GM19099 (cell line): ENCODE measurements around the gene TRIM62.
A peak's percentile ranks its signal among the peaks of the same experiment; 100 is the strongest.

Experiments
- POLR2A ChIP-seq: IDR thresholded peaks from 3 replicates; pipeline ENCODE4 v1.6.1; 2011; ENCODE audit warnings: low read depth; ENCODE audit not compliant: insufficient read length; ENCODE audit errors: extremely low read depth

The TRIM62 gene

GRCh38 chr1:33181921-33182341, at the start of gene TRIM62:
TSS of gene TRIM62 (minus strand) at chr1:33182043. CDS start at chr1:33181432, 611 bp downstream.
- peak; percentile 59 for TF ChIP-seq POLR2A

- no peak for TF ChIP-seq POLR2A
These were observed 49.3 kb upstream of the TRIM62 start for GRCh38 chr1:33231166-33231565.

- no peak for TF ChIP-seq POLR2A
These were observed 47.2 kb upstream of the TRIM62 start for GRCh38 chr1:33228935-33229487.

- TF ChIP-seq POLR2A: no peak
These were observed 43.7 kb upstream of the TRIM62 start for GRCh38 chr1:33225586-33225985.

GRCh38 chr1:33224166-33224707, 42.4 kb upstream of the TRIM62 start:
- no peak for TF ChIP-seq POLR2A

GRCh38 chr1:33222381-33222780, 40.5 kb upstream of the TRIM62 start:
- TF ChIP-seq POLR2A: no peak

- no peak for TF ChIP-seq POLR2A
These were observed 39.5 kb upstream of the TRIM62 start for GRCh38 chr1:33221385-33221758.

- TF ChIP-seq POLR2A: no peak
These were observed 39.0 kb upstream of the TRIM62 start for GRCh38 chr1:33220676-33221384.

- TF ChIP-seq POLR2A: no peak
These were observed 38.2 kb upstream of the TRIM62 start for GRCh38 chr1:33219886-33220661.

GRCh38 chr1:33211972-33212371, 30.1 kb upstream of the TRIM62 start:
- TF ChIP-seq POLR2A: no peak

GRCh38 chr1:33206340-33206739, 24.5 kb upstream of the TRIM62 start:
- TF ChIP-seq POLR2A: no peak

GRCh38 chr1:33195556-33195955, 13.7 kb upstream of the TRIM62 start:
- no peak for TF ChIP-seq POLR2A

- TF ChIP-seq POLR2A: no peak
These were observed 10.0 kb upstream of the TRIM62 start for GRCh38 chr1:33191731-33192275.

GRCh38 chr1:33190701-33191100, 8.9 kb upstream of the TRIM62 start:
- TF ChIP-seq POLR2A: no peak

- TF ChIP-seq POLR2A: no peak
These were observed 6.9 kb upstream of the TRIM62 start for GRCh38 chr1:33188572-33189275.
